GM06990 (cell line): Measurements from ENCODE around the gene TSPAN4.

Experiments used
- DNase-seq: peaks from one replicate; pipeline ENCODE4 v3.0.0-alpha.2; 2011; ENCODE audit not compliant: insufficient read length; ENCODE audit errors: extremely low read depth
- H3K27me3 ChIP-seq: replicated peaks from 2 replicates; pipeline ENCODE4 v1.6.0; 2011; ENCODE audit warnings: low read length; ENCODE audit not compliant: control insufficient read depth, insufficient read depth
- H3K36me3 ChIP-seq: 2 replicates; pipeline ENCODE4 v1.5.1; 2011; ENCODE audit warnings: low read length; ENCODE audit not compliant: control insufficient read depth, insufficient read depth
- H3K4me3 ChIP-seq: replicated peaks from 2 replicates; pipeline ENCODE4 v1.5.1; 2011; ENCODE audit warnings: low read depth, mild to moderate bottlenecking, control low read depth, low read length
- TF ChIP-seq, protein P1 (sequence below): IDR thresholded peaks from 2 replicates; pipeline ENCODE4 v1.5.1; 2011; ENCODE audit warnings: low read length, control low read depth, mild to moderate bottlenecking, inconsistent platforms; ENCODE audit not compliant: insufficient read depth, poor library complexity, severe bottlenecking

TSPAN4 gene

DNA sequence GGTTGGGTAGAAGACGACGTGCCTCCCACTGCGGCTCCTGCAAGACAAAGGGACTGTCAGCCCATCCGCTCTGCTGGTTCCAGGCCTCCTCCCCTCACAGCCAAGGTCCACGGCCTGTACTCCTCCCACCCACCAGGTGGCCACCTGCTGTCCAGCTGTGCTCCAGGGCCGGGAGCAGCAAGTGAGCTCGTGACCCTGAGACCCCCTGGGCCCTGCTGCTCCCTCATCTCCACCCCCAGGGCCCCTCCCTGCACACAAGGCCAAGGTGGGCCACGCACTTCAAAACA, 27.4 kb downstream of the TSPAN4 start:
- DNase-seq, result no peak
- H3K36me3 ChIP-seq, result no peaks in the 10 kb centered on the region; the same call in none of the 2 replicates
- no peaks in the 10 kb centered on the region for H3K27me3 ChIP-seq
- TF ChIP-seq, protein P1, sequence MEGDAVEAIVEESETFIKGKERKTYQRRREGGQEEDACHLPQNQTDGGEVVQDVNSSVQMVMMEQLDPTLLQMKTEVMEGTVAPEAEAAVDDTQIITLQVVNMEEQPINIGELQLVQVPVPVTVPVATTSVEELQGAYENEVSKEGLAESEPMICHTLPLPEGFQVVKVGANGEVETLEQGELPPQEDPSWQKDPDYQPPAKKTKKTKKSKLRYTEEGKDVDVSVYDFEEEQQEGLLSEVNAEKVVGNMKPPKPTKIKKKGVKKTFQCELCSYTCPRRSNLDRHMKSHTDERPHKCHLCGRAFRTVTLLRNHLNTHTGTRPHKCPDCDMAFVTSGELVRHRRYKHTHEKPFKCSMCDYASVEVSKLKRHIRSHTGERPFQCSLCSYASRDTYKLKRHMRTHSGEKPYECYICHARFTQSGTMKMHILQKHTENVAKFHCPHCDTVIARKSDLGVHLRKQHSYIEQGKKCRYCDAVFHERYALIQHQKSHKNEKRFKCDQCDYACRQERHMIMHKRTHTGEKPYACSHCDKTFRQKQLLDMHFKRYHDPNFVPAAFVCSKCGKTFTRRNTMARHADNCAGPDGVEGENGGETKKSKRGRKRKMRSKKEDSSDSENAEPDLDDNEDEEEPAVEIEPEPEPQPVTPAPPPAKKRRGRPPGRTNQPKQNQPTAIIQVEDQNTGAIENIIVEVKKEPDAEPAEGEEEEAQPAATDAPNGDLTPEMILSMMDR, result no peak
- H3K4me3 ChIP-seq, result no peak overlapping the region

DNA sequence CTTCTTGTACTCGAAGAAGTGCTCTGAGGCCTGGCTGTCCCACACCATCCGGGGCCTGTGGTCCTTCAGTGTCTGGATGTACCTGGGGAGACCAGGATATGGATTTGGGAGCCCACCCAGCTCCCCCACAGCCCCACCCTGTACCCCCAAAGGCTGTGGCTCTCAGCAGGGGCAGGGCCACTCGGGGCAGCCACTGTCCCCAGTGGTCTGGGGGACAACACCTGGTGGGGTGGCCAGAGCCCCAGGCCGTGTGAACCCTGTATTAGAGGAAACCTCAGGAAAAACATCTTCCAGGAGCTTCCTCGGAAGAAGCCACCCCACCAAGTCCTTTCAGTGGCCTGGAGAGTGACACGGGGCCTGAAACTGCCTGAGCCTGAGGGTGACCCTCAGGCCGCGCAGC, 27.8 kb downstream of the TSPAN4 start:
- no peak overlapping the region for H3K4me3 ChIP-seq
- no peaks in the 10 kb centered on the region for H3K27me3 ChIP-seq
- TF ChIP-seq, protein P1, result no peak

DNA sequence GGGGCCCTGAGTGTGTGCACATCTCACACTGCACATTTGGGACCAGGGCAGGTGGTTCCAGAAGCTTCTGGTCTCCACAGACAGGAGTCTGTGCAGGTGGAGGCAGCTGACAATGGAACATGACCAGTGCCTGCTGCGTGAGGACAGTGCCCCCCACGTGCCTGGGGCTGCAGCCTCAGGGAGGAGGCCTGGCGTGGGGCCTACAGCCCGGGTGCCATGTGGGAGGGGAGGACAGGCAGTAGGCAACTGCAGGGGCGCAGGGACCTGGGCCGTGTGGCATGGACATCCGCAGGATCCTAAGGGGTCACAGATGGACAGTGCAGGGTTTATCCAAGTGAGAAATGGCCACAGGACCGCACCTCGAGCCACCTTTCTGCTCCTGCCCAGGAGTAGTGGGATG, 28.8 kb downstream of the TSPAN4 start:
- TF ChIP-seq, protein P1, result no peak
- DNase-seq, result no peak
- Histone ChIP-seq H3K36me3 (no peaks in the 10 kb centered on the region; the same call in none of the 2 replicates), H3K4me3 (no peak overlapping the region), H3K27me3 (no peaks in the 10 kb centered on the region)

More for the DNA sequence above, 27.8 kb downstream of the TSPAN4 start:
- H3K36me3 ChIP-seq, result no peaks in the 10 kb centered on the region; the same call in none of the 2 replicates
- no peak for DNase-seq

- Histone ChIP-seq H3K4me3 (no peak overlapping the region), H3K36me3 (peaks cover 2% of the 10 kb centered on the region), H3K27me3 (no peaks in the 10 kb centered on the region)
- DNase-seq, result no peak
- TF ChIP-seq, protein P1, result no peak
Observed at GRCh38 chr11:872799-873198, 30.1 kb downstream of the TSPAN4 start.

DNA sequence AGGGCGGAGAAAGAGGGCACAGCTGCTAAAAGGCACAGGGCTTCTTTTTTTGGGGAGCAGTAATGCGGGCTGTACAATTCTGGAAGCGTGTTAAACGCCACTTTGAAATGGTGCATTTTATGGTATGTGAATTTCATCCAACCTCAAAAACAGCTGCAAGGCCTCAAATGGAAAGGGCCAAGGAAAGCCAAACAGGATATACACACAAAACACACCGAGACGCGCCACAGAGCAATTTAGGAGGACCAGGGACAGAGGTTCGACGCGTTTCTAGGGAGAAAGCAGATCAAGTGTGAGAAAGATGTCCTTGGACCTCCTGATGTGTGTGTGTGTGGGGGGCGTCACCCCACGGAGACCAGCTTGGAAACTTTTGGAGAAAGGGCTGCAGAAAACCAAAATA, 31.1 kb downstream of the TSPAN4 start:
- H3K27me3 ChIP-seq, result no peaks in the 10 kb centered on the region
- DNase-seq, result no peak
- TF ChIP-seq, protein P1, result no peak
- peaks cover 2% of the 10 kb centered on the region for H3K36me3 ChIP-seq
- H3K4me3 ChIP-seq, result no peak overlapping the region

DNA sequence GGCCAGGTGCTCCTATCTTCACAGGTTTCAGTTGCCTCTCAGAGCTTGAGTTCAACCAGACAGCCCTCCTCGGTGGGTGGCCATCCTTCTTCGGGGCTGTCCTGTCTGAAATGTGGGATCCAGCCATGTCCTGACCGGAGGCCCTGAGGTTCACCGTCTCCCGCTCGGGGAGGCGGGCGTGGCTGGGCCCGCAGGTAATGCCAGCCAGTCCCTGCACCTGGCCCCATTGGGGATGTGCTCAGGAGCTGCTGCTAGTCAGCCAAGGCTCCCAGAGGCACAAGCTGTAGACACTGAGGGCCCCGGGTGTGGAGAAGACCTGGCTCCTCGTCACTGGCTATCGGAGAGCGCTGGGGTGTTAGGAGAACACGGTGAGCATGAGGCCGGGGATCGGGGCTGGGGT, 32.6 kb downstream of the TSPAN4 start:
- H3K27me3 ChIP-seq, result no peaks in the 10 kb centered on the region
- DNase-seq, result no peak
- TF ChIP-seq, protein P1, result no peak
- H3K4me3 ChIP-seq, result no peak overlapping the region
- H3K36me3 ChIP-seq, result peaks cover 4% of the 10 kb centered on the region
